Caco-2 (cell line): ENCODE data around the gene MRRF. TPM values are rescaled to one million over a fixed set of nuclear protein-coding genes. Genes with fewer than 3 reads are reported as not detected.
"Not testable (repeated sequence)": the region's sequence is repeated elsewhere in the genome, so short reads cannot be mapped to it uniquely, and the experiment has no call there.

Experiments used
- BruUV-seq: library from RNA; stranded (reverse); fragments of 400-500 nt; replicated peaks from 2 replicates; lab custom pipeline; 2021; lab: Mats Ljungman, UMichigan
- CTCF ChIA-PET: fragments of 300-600 bp; sonication (Branson Sonifier 250); formaldehyde crosslinking; loops from one replicate; lab custom pipeline; 2022; ENCODE audit warnings: antibody characterized with exemption; lab: Charles Lee
- POLR2A ChIA-PET: fragments of 300-600 bp; sonication (Branson Sonifier 250); formaldehyde crosslinking; loops from one replicate; lab custom pipeline; 2022; ENCODE audit warnings: antibody characterized with exemption; lab: Charles Lee
- DNase-seq, 2 experiments: peaks; one replicate each; pipeline versions ENCODE4 v3.0.0 to v3.0.0-alpha.2; 2020 to 2022
- H3K27me3 ChIP-seq: replicated peaks from 2 replicates; pipeline ENCODE4 v1.6.0; 2011; ENCODE audit warnings: low read length; ENCODE audit not compliant: control insufficient read depth, insufficient read depth
- H3K36me3 ChIP-seq: 2 replicates; pipeline ENCODE4 v1.5.1; 2011; ENCODE audit warnings: low read length; ENCODE audit not compliant: control insufficient read depth, insufficient read depth
- H3K4me1 ChIP-seq: fragments of 250-450 bp; sonication (Bioruptor Pico); 2 replicates; pipeline ENCODE4 v1.5.1; 2020; ENCODE audit warnings: mild to moderate bottlenecking
- H3K4me3 ChIP-seq: 2 replicates; pipeline ENCODE4 v1.5.1; 2011; ENCODE audit warnings: low read depth, mild to moderate bottlenecking, control low read depth, low read length
- H3K9me3 ChIP-seq: fragments of 250-450 bp; sonication (Bioruptor Pico); 2 replicates; pipeline ENCODE4 v1.5.1; 2020; ENCODE audit warnings: mild to moderate bottlenecking, moderate library complexity
- H3K27ac Mint-ChIP-seq: one replicate; pipeline ENCODE4 v1.8.0; 2022; ENCODE audit warnings: mixed read lengths; ENCODE audit not compliant: unreplicated experiment
- H3K27me3 Mint-ChIP-seq: one replicate; pipeline ENCODE4 v1.8.0; 2022; ENCODE audit warnings: mixed read lengths; ENCODE audit not compliant: insufficient read depth, unreplicated experiment
- H3K36me3 Mint-ChIP-seq: one replicate; pipeline ENCODE4 v1.8.0; 2022; ENCODE audit warnings: mild to moderate bottlenecking, mixed read lengths; ENCODE audit not compliant: insufficient read depth, unreplicated experiment
- H3K4me1 Mint-ChIP-seq: one replicate; pipeline ENCODE4 v1.8.0; 2022; ENCODE audit warnings: low read depth, mixed read lengths; ENCODE audit not compliant: unreplicated experiment
- H3K4me3 Mint-ChIP-seq: one replicate; pipeline ENCODE4 v1.8.0; 2022; ENCODE audit warnings: mild to moderate bottlenecking, moderate library complexity, mixed read lengths; ENCODE audit not compliant: unreplicated experiment
- H3K9me3 Mint-ChIP-seq: one replicate; pipeline ENCODE4 v1.8.0; 2022; ENCODE audit warnings: mixed read lengths; ENCODE audit not compliant: unreplicated experiment
- intact Hi-C: fragments of 100-400 bp; cut with micrococcal nuclease; formaldehyde crosslinking; loops from one replicate; pipeline ENCODE4 v1.10.0; 2022; ENCODE audit not compliant: unreplicated experiment
- total RNA-seq: library from RNA; stranded (reverse); gene quantifications from 2 replicates; pipeline ENCODE4 v1.2.3, GENCODE V29; 2022
- TF ChIP-seq, protein P1 (sequence below), 2 experiments: fragments of 200-600 bp in 1 of 2; IDR thresholded peaks; 1 replicate in 1 of 2; 2 replicates in 1 of 2; pipeline versions ENCODE4 v1.5.1 to v1.8.0; 2011 to 2022; ENCODE audit warnings: antibody characterized with exemption in 1 of 2, control low read depth in 1 of 2, inconsistent platforms in 1 of 2, low read depth in 1 of 2, low read length in 1 of 2, mild to moderate bottlenecking in 1 of 2, moderate library complexity in 1 of 2; ENCODE audit not compliant: insufficient read depth in 1 of 2, severe bottlenecking in 1 of 2, unreplicated experiment in 1 of 2

The MRRF gene
- total RNA-seq, 1 experiment from 2014 or later = 64.6 TPM

DNA sequence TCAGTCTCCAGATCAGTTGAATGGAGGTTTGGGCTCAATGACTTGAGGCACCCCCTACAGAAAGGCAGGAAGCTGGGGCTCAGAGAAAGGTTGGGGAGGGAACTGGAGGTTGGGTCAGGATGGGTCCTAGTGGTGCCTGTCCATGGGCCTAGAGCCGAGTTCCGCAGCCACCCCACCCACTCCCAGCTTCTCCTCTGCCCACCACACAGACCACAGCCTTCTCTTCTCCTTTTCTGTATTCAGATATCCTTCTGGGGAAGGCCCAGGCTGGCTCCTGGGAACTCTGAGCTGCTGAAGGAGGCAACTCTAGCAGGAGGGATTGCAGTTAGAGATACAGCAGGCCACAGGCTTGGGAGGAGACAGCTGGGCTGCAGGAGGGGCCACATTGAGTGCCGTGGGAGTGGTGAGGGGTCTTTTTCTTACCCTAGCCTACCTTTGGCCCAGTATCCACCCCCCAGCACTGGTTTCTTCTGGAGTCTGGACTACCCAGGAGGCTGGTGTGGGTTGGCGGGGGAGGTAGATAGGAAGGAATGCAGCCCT, 90.7 kb downstream of the MRRF start:
- Mint-ChIP-seq H3K4me3 (no peak overlapping the region), H3K27me3 (peaks cover 2% of the 10 kb centered on the region), H3K4me1 (no peaks in the 10 kb centered on the region), H3K36me3 (no peaks in the 10 kb centered on the region), H3K27ac (no peak overlapping the region), H3K9me3 (peaks cover 11% of the 10 kb centered on the region)
- Histone ChIP-seq H3K4me1 (no peaks in the 10 kb centered on the region), H3K36me3 (no peaks in the 10 kb centered on the region), H3K27me3 (no peaks in the 10 kb centered on the region), H3K4me3 (no peak overlapping the region), H3K9me3 (no peaks in the 10 kb centered on the region)
- POLR2A ChIA-PET = interaction anchor here (0.6 kb wide), 1 partner anchor 1571 kb away, joined by 3 read pairs; no protein-coding TSS in a partner anchor
- no peak for DNase-seq
- TF ChIP-seq, protein P1, sequence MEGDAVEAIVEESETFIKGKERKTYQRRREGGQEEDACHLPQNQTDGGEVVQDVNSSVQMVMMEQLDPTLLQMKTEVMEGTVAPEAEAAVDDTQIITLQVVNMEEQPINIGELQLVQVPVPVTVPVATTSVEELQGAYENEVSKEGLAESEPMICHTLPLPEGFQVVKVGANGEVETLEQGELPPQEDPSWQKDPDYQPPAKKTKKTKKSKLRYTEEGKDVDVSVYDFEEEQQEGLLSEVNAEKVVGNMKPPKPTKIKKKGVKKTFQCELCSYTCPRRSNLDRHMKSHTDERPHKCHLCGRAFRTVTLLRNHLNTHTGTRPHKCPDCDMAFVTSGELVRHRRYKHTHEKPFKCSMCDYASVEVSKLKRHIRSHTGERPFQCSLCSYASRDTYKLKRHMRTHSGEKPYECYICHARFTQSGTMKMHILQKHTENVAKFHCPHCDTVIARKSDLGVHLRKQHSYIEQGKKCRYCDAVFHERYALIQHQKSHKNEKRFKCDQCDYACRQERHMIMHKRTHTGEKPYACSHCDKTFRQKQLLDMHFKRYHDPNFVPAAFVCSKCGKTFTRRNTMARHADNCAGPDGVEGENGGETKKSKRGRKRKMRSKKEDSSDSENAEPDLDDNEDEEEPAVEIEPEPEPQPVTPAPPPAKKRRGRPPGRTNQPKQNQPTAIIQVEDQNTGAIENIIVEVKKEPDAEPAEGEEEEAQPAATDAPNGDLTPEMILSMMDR (IDR thresholded peaks at IDR 0.05; ENCODE audit: insufficient read depth in 1 of 2, low read depth in 1 of 2, low read length in 1 of 2, severe bottlenecking in 1 of 2, unreplicated experiment in 1 of 2) = no peak
- CTCF ChIA-PET = interaction anchor here (1.4 kb wide), 1 partner anchor 231 kb away, joined by 4 read pairs; no protein-coding TSS in a partner anchor
- intact Hi-C loops = no loop called here
- BruUV-seq = no TSS peak

DNA sequence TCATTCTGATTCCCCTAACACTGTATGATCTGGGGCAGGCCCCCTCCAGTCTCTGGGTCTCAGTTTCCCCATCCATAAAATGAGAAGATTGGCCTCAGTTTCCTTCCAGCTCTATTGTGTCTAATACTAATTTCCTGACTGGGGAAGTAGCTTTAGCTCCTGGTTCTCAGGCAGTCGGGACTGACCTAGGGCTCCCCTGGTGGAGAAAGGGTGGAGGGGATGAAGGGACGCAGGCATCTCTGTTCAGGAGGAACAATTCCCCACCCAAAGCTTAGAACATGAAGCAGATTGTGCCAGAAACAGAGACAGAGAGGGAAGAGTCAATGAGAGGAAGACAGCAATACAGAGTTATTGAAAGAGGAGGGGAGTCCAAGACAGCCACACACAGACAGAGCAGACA, 91.9 kb downstream of the MRRF start:
- intact Hi-C loops = no loop called here
- H3K9me3 Mint-ChIP-seq = peaks cover 11% of the 10 kb centered on the region

DNA sequence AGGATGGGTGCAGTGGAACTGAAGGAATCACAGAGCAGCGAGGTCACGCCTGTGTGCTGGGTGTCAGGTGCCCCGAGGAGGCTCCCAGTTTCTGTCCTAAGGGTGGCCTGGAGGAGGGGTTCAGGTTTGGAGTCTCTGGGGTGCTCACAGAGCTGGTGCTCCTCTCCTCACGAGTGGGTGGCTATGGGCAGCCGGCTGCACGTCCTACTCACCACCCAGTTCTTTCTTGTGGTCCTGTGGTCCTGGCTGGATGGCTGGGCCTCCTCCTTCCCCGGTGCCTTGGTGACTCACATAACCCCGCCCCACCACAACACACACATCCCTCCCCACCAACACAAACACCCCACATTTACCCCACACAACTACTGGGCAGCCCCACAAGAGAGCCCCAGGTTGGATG, 96.2 kb downstream of the MRRF start:
- no peaks in the 10 kb centered on the region for H3K9me3 ChIP-seq
- no peaks in the 10 kb centered on the region for H3K27me3 ChIP-seq
- ChIA-PET CTCF (no interaction called here), POLR2A (no interaction called here)
- no peak for DNase-seq
- no TSS peak for BruUV-seq
- H3K27me3 Mint-ChIP-seq = peaks cover 2% of the 10 kb centered on the region
- intact Hi-C loops = no loop called here
- TF ChIP-seq, protein P1 (IDR thresholded peaks at IDR 0.05; ENCODE audit: insufficient read depth in 1 of 2, low read depth in 1 of 2, low read length in 1 of 2, severe bottlenecking in 1 of 2, unreplicated experiment in 1 of 2) = no peak
- no peak overlapping the region for H3K27ac Mint-ChIP-seq
- no peak overlapping the region for H3K4me3 Mint-ChIP-seq
- peaks cover 11% of the 10 kb centered on the region for H3K9me3 Mint-ChIP-seq
- no peak overlapping the region for H3K4me3 ChIP-seq
- H3K4me1 ChIP-seq = peaks cover 3% of the 10 kb centered on the region; the same call in 1 of the 2 replicates
- no peaks in the 10 kb centered on the region for H3K36me3 ChIP-seq
- H3K36me3 Mint-ChIP-seq = no peaks in the 10 kb centered on the region
- H3K4me1 Mint-ChIP-seq = no peaks in the 10 kb centered on the region

More for the DNA sequence above, 91.9 kb downstream of the MRRF start:
- Histone ChIP-seq H3K9me3 (no peaks in the 10 kb centered on the region), H3K4me1 (peaks cover 3% of the 10 kb centered on the region; the same call in 1 of the 2 replicates), H3K36me3 (no peaks in the 10 kb centered on the region), H3K27me3 (no peaks in the 10 kb centered on the region), H3K4me3 (no peak overlapping the region)
- Mint-ChIP-seq H3K4me3 (no peak overlapping the region), H3K4me1 (no peaks in the 10 kb centered on the region), H3K36me3 (no peaks in the 10 kb centered on the region), H3K27me3 (peaks cover 2% of the 10 kb centered on the region), H3K27ac (no peak overlapping the region)
- POLR2A ChIA-PET = no interaction called here
- CTCF ChIA-PET = interaction anchor here (0.9 to 1.1 kb wide), 2 partner anchors 10 to 257 kb away, joined by 5 to 6 read pairs; no protein-coding TSS in a partner anchor
- no TSS peak for BruUV-seq
- TF ChIP-seq, protein P1 (IDR thresholded peaks at IDR 0.05; ENCODE audit: insufficient read depth in 1 of 2, low read depth in 1 of 2, low read length in 1 of 2, severe bottlenecking in 1 of 2, unreplicated experiment in 1 of 2) = peak; percentile 24 to 61
- DNase-seq = no peak

DNA sequence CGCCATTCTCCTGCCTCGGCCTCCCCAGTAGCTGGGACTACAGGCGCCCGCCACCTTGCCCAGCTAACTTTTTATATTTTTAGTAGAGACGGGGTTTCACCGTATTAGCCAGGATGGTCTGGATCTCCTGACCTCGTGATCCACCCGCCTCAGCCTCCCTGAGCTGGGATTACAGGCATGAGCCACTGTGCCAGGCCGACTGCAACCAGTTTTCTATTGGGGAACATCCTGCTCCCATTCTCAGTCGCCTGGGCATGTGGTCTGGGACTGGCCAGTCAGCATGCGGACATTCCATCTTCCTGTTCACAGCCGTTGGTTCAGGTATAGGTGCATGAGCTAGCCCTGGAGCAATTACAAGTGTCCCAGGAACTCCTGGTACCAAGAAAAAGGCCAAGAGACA, 98.4 kb downstream of the MRRF start:
- H3K4me3 ChIP-seq, CTCF ChIA-PET, H3K4me1 Mint-ChIP-seq, BruUV-seq, H3K4me1 ChIP-seq, H3K9me3 ChIP-seq, H3K27me3 Mint-ChIP-seq, intact Hi-C loops, H3K27me3 ChIP-seq, H3K36me3 Mint-ChIP-seq, DNase-seq, H3K4me3 Mint-ChIP-seq, H3K27ac Mint-ChIP-seq, H3K9me3 Mint-ChIP-seq, POLR2A ChIA-PET, H3K36me3 ChIP-seq: not testable (repeated sequence)
